ENCODE results near the gene TNFRSF9.

The TNFRSF9 gene

GRCh38 chr1:7868070-7868780 is 72.4 kb downstream of the TNFRSF9 start:
- no peak for DNase-seq

- no peak for DNase-seq
Measured at GRCh38 chr1:7865978-7866377, 74.7 kb downstream of the TNFRSF9 start.

Data from NCI-H1105 treated with DMSO at 0.1 percent for 48 hours (cell line).